ENCODE measurements around the gene LAMA2. TPM values are rescaled to one million over a fixed set of nuclear protein-coding genes. Genes with fewer than 3 reads are reported as not detected.
A peak's percentile ranks its signal among the peaks of the same experiment; 100 is the strongest.
"Not testable (repeated sequence)": the region's sequence is repeated elsewhere in the genome, so short reads cannot be mapped to it uniquely, and the experiment has no call there.

LAMA2 gene
- total RNA-seq, 1 donor from 2014 or later, result 1.8 TPM

- no peak for DNase-seq (ENCODE audit: low read depth, low spot score)
Measured at GRCh38 chr6:129073691-129074395, 190.9 kb downstream of the LAMA2 start.

GRCh38 chr6:129084406-129084805, 201.5 kb downstream of the LAMA2 start:
- DNase-seq (ENCODE audit: low read depth, low spot score), result no peak

- DNase-seq (ENCODE audit: low read depth, low spot score), result not testable (repeated sequence)
Measured at GRCh38 chr6:129088481-129088880, 205.5 kb downstream of the LAMA2 start.

GRCh38 chr6:129089357-129089756, 206.4 kb downstream of the LAMA2 start:
- no peak for DNase-seq (ENCODE audit: low read depth, low spot score)

GRCh38 chr6:129094147-129094546, 211.2 kb downstream of the LAMA2 start:
- no peak for DNase-seq (ENCODE audit: low read depth, low spot score)

- DNase-seq (ENCODE audit: low read depth, low spot score), result no peak
Measured at GRCh38 chr6:129096651-129097290, 213.8 kb downstream of the LAMA2 start.

- DNase-seq (ENCODE audit: low read depth, low spot score), result no peak
Measured at GRCh38 chr6:129098061-129098553, 215.2 kb downstream of the LAMA2 start.

GRCh38 chr6:129099696-129100095, 216.8 kb downstream of the LAMA2 start:
- DNase-seq (ENCODE audit: low read depth, low spot score), result no peak

- DNase-seq (ENCODE audit: low read depth, low spot score), result no peak
Measured at GRCh38 chr6:129100164-129100563, 217.2 kb downstream of the LAMA2 start.

- no peak for DNase-seq (ENCODE audit: low read depth, low spot score)
Measured at GRCh38 chr6:129102741-129103140, 219.8 kb downstream of the LAMA2 start.

GRCh38 chr6:129104131-129104530, 221.2 kb downstream of the LAMA2 start:
- DNase-seq (ENCODE audit: low read depth, low spot score), result peak; percentile 41

- DNase-seq (ENCODE audit: low read depth, low spot score), result peak; percentile 8
Measured at GRCh38 chr6:129104560-129104959, 221.6 kb downstream of the LAMA2 start.

GRCh38 chr6:129105035-129105434, 222.1 kb downstream of the LAMA2 start:
- no peak for DNase-seq (ENCODE audit: low read depth, low spot score)

- no peak for DNase-seq (ENCODE audit: low read depth, low spot score)
Measured at GRCh38 chr6:129105793-129106192, 222.9 kb downstream of the LAMA2 start.

- DNase-seq (ENCODE audit: low read depth, low spot score), result no peak
Measured at GRCh38 chr6:129108337-129108736, 225.4 kb downstream of the LAMA2 start.

GRCh38 chr6:129110690-129111343, 227.9 kb downstream of the LAMA2 start:
- DNase-seq (ENCODE audit: low read depth, low spot score), result no peak

- no peak for DNase-seq (ENCODE audit: low read depth, low spot score)
Measured at GRCh38 chr6:129111346-129111745, 228.4 kb downstream of the LAMA2 start.

- DNase-seq (ENCODE audit: low read depth, low spot score), result no peak
Measured at GRCh38 chr6:129111853-129112252, 228.9 kb downstream of the LAMA2 start.

GRCh38 chr6:129112591-129112990, 229.7 kb downstream of the LAMA2 start:
- no peak for DNase-seq (ENCODE audit: low read depth, low spot score)

- DNase-seq (ENCODE audit: low read depth, low spot score), result no peak
Measured at GRCh38 chr6:129113637-129114036, 230.7 kb downstream of the LAMA2 start.

GRCh38 chr6:129114636-129115391, 231.9 kb downstream of the LAMA2 start:
- no peak for DNase-seq (ENCODE audit: low read depth, low spot score)

- no peak for DNase-seq (ENCODE audit: low read depth, low spot score)
Measured at GRCh38 chr6:129115471-129115870, 232.5 kb downstream of the LAMA2 start.
